GM12874 (cell line): ENCODE measurements around the gene PCGF6.

Experiments
- TF ChIP-seq, protein P1 (sequence below): IDR thresholded peaks from 2 replicates; pipeline ENCODE4 v1.5.1; 2011; ENCODE audit warnings: low read depth, mild to moderate bottlenecking, control low read depth, low read length, moderate library complexity; ENCODE audit not compliant: insufficient read depth

The PCGF6 gene, protein sequence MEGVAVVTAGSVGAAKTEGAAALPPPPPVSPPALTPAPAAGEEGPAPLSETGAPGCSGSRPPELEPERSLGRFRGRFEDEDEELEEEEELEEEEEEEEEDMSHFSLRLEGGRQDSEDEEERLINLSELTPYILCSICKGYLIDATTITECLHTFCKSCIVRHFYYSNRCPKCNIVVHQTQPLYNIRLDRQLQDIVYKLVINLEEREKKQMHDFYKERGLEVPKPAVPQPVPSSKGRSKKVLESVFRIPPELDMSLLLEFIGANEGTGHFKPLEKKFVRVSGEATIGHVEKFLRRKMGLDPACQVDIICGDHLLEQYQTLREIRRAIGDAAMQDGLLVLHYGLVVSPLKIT

DNA sequence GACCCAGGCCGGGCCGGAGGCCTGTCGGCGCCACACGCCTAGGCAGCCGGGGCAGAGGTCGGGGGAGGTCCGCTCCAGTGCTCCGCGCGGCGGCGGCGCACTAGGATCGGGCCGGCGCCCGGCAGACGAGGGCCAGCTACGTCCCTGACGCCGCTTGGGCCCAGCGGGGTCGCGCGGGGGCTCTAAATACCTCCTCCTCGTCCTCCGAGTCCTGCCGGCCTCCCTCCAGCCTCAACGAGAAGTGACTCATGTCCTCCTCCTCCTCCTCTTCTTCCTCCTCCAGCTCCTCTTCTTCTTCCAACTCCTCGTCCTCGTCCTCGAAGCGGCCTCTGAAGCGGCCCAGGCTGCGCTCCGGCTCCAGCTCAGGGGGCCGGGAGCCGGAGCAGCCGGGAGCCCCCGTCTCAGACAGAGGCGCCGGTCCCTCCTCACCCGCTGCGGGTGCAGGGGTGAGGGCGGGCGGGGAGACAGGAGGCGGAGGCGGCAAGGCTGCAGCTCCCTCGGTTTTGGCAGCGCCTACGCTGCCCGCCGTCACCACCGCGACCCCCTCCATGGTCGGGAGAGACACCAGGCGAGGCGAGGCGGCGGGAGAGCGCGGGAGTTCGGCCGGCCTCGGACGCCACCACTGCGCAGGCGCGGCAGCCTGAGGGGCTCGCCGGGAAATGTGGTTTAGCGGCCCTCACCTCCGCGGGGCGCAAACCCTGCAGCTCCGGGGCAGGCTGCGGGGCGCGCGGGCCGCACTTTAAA lies at the start of gene PCGF6:
Gene PCGF6 (minus strand): TSS at position 624 of the 744 bp plus-strand sequence. CDS start 74 bp downstream, at position 550.
- TF ChIP-seq, protein P1, sequence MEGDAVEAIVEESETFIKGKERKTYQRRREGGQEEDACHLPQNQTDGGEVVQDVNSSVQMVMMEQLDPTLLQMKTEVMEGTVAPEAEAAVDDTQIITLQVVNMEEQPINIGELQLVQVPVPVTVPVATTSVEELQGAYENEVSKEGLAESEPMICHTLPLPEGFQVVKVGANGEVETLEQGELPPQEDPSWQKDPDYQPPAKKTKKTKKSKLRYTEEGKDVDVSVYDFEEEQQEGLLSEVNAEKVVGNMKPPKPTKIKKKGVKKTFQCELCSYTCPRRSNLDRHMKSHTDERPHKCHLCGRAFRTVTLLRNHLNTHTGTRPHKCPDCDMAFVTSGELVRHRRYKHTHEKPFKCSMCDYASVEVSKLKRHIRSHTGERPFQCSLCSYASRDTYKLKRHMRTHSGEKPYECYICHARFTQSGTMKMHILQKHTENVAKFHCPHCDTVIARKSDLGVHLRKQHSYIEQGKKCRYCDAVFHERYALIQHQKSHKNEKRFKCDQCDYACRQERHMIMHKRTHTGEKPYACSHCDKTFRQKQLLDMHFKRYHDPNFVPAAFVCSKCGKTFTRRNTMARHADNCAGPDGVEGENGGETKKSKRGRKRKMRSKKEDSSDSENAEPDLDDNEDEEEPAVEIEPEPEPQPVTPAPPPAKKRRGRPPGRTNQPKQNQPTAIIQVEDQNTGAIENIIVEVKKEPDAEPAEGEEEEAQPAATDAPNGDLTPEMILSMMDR = 0 out of 2 replicates have a peak, but pooled peaks have one; percentile 2

DNA sequence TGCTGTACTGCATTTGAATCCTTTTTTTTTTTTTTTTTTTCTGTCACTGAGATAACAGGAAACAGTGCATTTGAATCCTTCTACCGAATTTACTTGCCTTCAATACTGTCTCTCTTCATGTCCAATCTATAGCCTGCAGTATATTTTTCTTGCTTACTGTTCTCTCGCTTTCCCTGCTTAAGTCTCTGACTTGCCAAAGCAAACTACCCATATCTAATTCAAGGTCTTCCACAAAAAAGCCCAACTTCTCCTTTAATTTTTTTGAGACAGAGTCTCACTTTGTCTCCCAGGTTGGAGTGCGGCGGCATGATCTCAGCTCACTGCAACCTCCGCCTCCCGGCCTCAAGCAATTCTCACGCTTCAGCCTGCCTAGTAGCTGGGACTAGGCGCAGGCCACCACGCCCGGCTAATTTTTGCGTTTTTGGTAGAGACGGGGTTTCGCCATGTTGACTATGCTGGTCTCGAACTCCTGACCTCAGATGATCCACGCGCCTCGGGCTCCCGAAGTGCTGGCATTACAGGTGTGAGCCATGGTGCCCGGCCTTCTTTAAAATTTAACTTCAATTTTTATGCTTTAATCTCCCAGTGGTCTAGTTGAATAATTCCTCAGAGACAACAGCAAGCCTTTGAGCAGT lies 46.4 kb upstream of the PCGF6 start:
- TF ChIP-seq, protein P1 = no peak

DNA sequence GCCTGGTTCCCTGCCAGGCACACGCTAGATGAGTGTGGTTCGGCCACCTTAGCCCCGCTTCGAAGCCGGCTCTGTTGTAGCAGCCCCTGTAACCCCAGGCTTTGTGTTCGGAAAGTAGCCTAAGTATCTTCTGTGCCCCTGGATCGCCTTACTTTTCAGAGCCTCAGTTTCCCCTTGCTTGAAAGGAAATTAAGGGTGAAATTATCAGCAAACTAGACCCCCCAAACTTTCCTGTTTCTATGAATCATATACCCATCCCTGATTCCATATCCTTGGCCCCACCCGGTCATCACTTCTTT lies 45.8 kb upstream of the PCGF6 start:
- TF ChIP-seq, protein P1 = no peak

DNA sequence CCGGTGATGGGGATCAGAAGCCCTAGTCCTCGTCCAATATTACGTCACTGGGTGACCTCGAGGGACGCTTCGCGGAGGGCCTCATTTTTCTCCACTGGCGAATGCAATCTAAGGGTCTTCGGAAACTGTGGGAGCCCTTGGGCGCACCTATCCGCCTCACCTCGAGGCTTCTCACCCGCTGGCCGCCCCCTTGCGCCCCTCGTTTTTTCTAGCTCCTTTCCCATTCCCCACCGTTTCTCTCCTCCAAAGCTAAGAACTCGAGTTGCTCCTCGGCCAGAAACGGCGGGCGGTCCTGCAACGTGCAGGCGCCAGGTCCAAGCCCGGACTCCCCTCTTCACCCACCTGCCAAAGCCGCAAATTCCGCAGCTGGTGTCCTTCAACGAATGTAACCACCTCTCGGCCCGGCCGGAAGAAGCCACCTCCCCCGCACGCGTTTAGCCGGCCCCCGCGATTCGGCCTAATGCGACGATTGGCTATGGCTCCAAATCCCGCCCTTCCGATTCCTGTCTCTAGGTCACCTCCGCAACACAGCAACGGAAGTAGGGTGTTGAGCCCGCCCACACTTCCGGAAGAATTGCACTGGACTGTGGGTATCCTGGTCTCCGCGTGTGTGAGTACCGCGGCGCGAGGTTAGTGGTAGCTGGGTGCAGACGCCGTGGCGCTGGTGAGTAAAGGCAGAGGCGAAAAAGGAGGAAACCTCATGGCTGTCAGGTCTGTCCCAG lies 45.3 kb upstream of the PCGF6 start, which contains the start of the genes ATP5MK and PDCD11:
Gene ATP5MK (minus strand): TSS at position 409 of the 722 bp plus-strand sequence. CDS start 4,018 bp downstream, outside the sequence.
Gene PDCD11 (plus strand): TSS at position 560 of the 722 bp plus-strand sequence. CDS start 1,801 bp downstream, outside the sequence.
- TF ChIP-seq, protein P1 = peak; percentile 23; the same call in 1 of the 2 replicates

DNA sequence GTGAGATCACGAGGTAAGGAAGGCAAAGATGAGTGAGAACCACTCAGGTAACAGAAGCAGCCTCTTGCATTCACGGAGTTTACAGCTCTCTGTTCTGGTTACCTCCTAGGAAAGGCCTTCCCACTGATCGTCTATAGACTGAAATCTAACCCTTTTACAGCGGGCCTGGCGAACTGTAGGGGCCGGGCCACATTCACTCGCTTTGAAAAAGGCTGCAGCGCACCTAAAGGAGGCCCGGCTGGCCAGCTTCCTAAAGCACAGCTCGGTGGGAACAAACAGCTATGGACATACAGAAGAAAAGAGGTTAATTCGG lies 44.8 kb upstream of the PCGF6 start:
- TF ChIP-seq, protein P1 = no peak

DNA sequence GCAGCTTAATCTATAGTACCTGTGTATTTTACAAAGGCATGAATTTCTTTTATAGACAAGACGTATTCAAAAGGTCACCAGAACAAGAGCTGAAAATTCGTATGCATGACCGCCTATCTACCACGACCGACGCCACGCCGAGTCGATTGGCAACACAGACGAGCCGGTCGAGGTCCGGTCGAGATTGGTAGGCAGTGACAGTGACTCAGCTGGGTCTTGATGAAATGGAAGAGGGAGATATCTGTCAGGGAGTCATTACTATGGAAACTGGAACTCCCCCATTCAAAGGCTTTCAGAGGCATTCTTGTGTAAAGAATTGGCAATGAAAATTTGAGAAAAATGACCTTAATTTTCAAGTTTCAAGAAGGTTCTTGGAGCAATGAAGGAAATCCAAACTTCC lies 43.2 kb upstream of the PCGF6 start:
- TF ChIP-seq, protein P1 = no peak

DNA sequence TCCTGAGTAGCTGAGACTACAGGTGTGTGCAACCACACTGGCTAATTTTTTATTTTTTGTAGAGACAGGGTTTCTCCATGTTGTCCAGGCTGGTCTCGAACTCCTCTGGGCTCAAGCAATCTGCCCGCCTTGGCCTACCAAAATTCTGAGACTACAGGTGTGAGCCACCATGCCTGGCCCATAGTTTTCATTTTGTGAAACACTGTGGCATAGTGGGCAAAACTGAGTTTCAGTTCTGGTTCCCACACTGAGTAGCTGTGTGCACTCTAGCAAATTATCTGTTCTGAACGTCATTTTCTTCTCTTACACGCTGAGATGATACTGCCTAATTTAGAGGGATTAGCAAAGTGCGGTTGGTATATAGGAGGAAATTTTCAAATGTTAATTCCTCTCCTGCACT lies 31.8 kb upstream of the PCGF6 start:
- TF ChIP-seq, protein P1 = no peak
